GM20000 (cell line): ENCODE results near the gene DUSP28.

Source experiments
- DNase-seq: peaks from one replicate; pipeline ENCODE4 v3.0.0; 2012; ENCODE audit warnings: low spot score
- CTCF ChIP-seq: IDR thresholded peaks from 2 replicates; pipeline ENCODE4 v1.5.1; 2012; ENCODE audit warnings: mild to moderate bottlenecking, control low read depth; ENCODE audit errors: extremely low read depth, missing control alignments

Gene DUSP28

GRCh38 chr2:240573071-240573515 lies 12.9 kb downstream of the DUSP28 start:
- no peak for DNase-seq
- TF ChIP-seq CTCF: no peak

GRCh38 chr2:240573516-240574385 lies 13.6 kb downstream of the DUSP28 start:
- DNase-seq: no peak
- TF ChIP-seq CTCF: no peak

GRCh38 chr2:240574386-240575100 lies 14.4 kb downstream of the DUSP28 start:
- DNase-seq: no peak
- TF ChIP-seq CTCF: no peak

DNA sequence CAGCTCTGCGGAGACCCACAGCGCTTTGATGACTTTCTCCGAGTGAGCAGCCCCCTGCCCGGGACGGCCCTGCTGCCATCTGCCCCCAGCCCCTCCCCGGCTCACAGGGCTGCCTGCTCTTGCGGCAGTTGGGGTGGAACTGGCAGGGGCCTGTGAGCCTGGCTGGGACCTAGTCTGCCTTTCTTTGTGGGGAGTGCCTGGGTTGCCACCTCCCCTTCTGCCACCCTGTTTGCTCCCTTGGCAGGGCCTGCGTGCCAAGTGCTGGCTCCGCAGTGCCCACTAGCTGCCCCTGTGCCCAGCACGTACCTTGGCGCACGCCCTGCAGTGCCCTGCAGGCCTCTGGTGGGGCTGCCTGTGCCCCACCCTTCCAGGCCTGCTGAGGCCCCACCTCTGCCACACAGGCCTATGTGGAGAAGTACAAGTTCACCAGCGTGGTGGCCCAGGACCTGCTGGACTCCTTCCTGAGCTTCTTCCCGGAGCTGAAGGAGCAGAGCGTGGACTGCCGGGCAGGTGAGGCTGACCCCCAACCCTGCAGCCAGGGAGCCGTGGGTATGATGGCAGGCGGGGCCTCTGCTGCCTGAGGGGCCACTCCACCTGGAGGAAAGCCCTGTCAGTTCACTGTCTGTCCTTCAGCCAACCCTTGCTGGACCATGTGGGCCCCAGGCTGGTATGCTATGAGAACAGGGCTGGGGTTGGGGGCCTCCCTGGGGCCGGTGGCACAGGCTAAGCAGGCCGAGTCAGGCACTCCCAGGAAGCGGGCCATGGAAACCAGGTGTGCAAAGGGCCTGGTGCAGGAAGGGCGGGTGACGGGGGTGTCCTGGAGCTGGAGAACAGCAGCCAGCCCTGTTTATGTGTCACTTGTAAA lies 15.2 kb downstream of the DUSP28 start:
- no peak for DNase-seq
- no peak for TF ChIP-seq CTCF

- no peak for DNase-seq
- no peak for TF ChIP-seq CTCF
These were observed 15.9 kb downstream of the DUSP28 start for GRCh38 chr2:240576036-240576435.

- no peak for TF ChIP-seq CTCF
- no peak for DNase-seq
These were observed 16.5 kb downstream of the DUSP28 start for GRCh38 chr2:240576436-240577205.
